Loucy (cell line): ENCODE measurements around the gene IER5.

Experiments
- H2AFZ ChIP-seq: fragments of 200-600 bp; sonication (generic); 2 replicates; pipeline ENCODE4 v1.6.0; 2016; ENCODE audit warnings: antibody characterized with exemption, mild to moderate bottlenecking, low read length, moderate library complexity
- H3F3A ChIP-seq: fragments of 200-600 bp; 2 replicates; pipeline ENCODE4 v1.6.0; 2016; ENCODE audit warnings: antibody characterized with exemption, low read depth, mild to moderate bottlenecking
- H3K27me3 ChIP-seq: fragments of 200-600 bp; sonication (generic); 2 replicates; pipeline ENCODE4 v1.6.1; 2014; ENCODE audit warnings: low read length, mild to moderate bottlenecking; ENCODE audit not compliant: insufficient read depth, poor library complexity, severe bottlenecking
- H3K36me3 ChIP-seq: fragments of 200-600 bp; sonication (generic); 2 replicates; pipeline ENCODE4 v1.6.1; 2016; ENCODE audit warnings: low read length; ENCODE audit not compliant: insufficient read depth
- H3K4me1 ChIP-seq: fragments of 200-600 bp; sonication (generic); 2 replicates; pipeline ENCODE4 v1.5.1; 2014; ENCODE audit warnings: low read length, mild to moderate bottlenecking; ENCODE audit not compliant: insufficient read depth, poor library complexity, severe bottlenecking
- H3K4me2 ChIP-seq: fragments of 200-600 bp; sonication (generic); 2 replicates; pipeline ENCODE4 v1.6.0; 2014; ENCODE audit warnings: antibody characterized with exemption, low read length, low read depth, mild to moderate bottlenecking; ENCODE audit not compliant: poor library complexity, severe bottlenecking
- H3K4me3 ChIP-seq: fragments of 200-600 bp; sonication (generic); 2 replicates; pipeline ENCODE4 v1.5.1; 2014; ENCODE audit warnings: low read length, mild to moderate bottlenecking, mixed read lengths; ENCODE audit not compliant: poor library complexity, severe bottlenecking
- H3K79me2 ChIP-seq: fragments of 200-600 bp; sonication (generic); 2 replicates; pipeline ENCODE4 v1.6.1; 2014; ENCODE audit warnings: low read length; ENCODE audit not compliant: insufficient read depth
- H3K9ac ChIP-seq: fragments of 200-600 bp; sonication (generic); 2 replicates; pipeline ENCODE4 v1.6.0; 2014; ENCODE audit warnings: mild to moderate bottlenecking, low read depth, low read length, moderate library complexity; ENCODE audit not compliant: poor library complexity, severe bottlenecking
- H3K9me2 ChIP-seq: fragments of 200-600 bp; sonication (generic); replicated peaks from 2 replicates; pipeline ENCODE4 v1.6.1; 2016; ENCODE audit warnings: low read depth, low read length, mixed read lengths
- H3K9me3 ChIP-seq: fragments of 200-600 bp; sonication (generic); 2 replicates; pipeline ENCODE4 v1.6.1; 2014; ENCODE audit warnings: mild to moderate bottlenecking, antibody characterized with exemption, low read length, low read depth; ENCODE audit not compliant: insufficient read depth
- H4K20me1 ChIP-seq: fragments of 200-600 bp; sonication (generic); 2 replicates; pipeline ENCODE4 v1.6.0; 2014; ENCODE audit warnings: antibody characterized with exemption, low read length, mild to moderate bottlenecking; ENCODE audit not compliant: insufficient read depth, poor library complexity, severe bottlenecking
- CTCF ChIP-seq: fragments of 200-600 bp; sonication (generic); conservative IDR thresholded peaks from 2 replicates; pipeline ENCODE4 v1.5.1; 2014; ENCODE audit warnings: mild to moderate bottlenecking, antibody characterized with exemption, low read length
- EZH2phosphoT487 ChIP-seq: fragments of 200-600 bp; IDR thresholded peaks from 2 replicates; pipeline ENCODE4 v1.6.1; 2018; ENCODE audit warnings: antibody characterized with exemption, mild to moderate bottlenecking, moderate library complexity, borderline replicate concordance

Gene IER5

GRCh38 chr1:181086926-181087325 lies 1.6 kb upstream of the IER5 start:
- Histone ChIP-seq H3F3A (no peaks in the 10 kb centered on the region), H3K9ac (no peak overlapping the region), H3K36me3 (no peaks in the 10 kb centered on the region), H3K27me3 (no peaks in the 10 kb centered on the region), H3K9me3 (no peaks in the 10 kb centered on the region), H3K4me1 (peaks cover 27% of the 10 kb centered on the region), H3K4me3 (no peak overlapping the region), H3K79me2 (peaks cover 33% of the 10 kb centered on the region), H4K20me1 (peaks cover 28% of the 10 kb centered on the region), H2AFZ (no peak overlapping the region), H3K4me2 (no peak overlapping the region), H3K9me2 (no peaks in the 10 kb centered on the region)
- TF ChIP-seq EZH2phosphoT487 (no peak), CTCF (no peak)

- Histone ChIP-seq H3K36me3 (no peaks in the 10 kb centered on the region), H3K9ac (peak overlapping the region; percentile 44), H3F3A (no peaks in the 10 kb centered on the region), H3K27me3 (no peaks in the 10 kb centered on the region), H2AFZ (no peak overlapping the region), H3K9me3 (no peaks in the 10 kb centered on the region), H4K20me1 (peaks cover 33% of the 10 kb centered on the region), H3K4me2 (peak overlapping the region; percentile 70), H3K4me1 (peaks cover 31% of the 10 kb centered on the region), H3K9me2 (no peaks in the 10 kb centered on the region), H3K4me3 (peak overlapping the region; percentile 81), H3K79me2 (peaks cover 38% of the 10 kb centered on the region)
- TF ChIP-seq EZH2phosphoT487 (no peak), CTCF (no peak)
These were observed 1.0 kb upstream of the IER5 start for GRCh38 chr1:181087400-181087901.

GRCh38 chr1:181089017-181089675 lies 646 bp downstream of the IER5 start:
- peaks cover 38% of the 10 kb centered on the region for H3K4me1 ChIP-seq
- no peaks in the 10 kb centered on the region for H3F3A ChIP-seq
- peak overlapping the region; percentile 97 for H3K4me2 ChIP-seq
- peaks cover 45% of the 10 kb centered on the region for H4K20me1 ChIP-seq
- H3K36me3 ChIP-seq = no peaks in the 10 kb centered on the region
- H3K4me3 ChIP-seq = peak overlapping the region; percentile 81
- TF ChIP-seq EZH2phosphoT487 (no peak), CTCF (no peak)
- H3K79me2 ChIP-seq = peaks cover 55% of the 10 kb centered on the region
- H3K9me2 ChIP-seq = no peaks in the 10 kb centered on the region
- H3K9me3 ChIP-seq = no peaks in the 10 kb centered on the region
- peak overlapping the region; percentile 80 for H3K9ac ChIP-seq
- H3K27me3 ChIP-seq = no peaks in the 10 kb centered on the region
- H2AFZ ChIP-seq = no peak overlapping the region
